Measurements from ENCODE around the gene ATE1. TPM values are rescaled to one million over a fixed set of nuclear protein-coding genes. Genes with fewer than 3 reads are reported as not detected.

ATE1 gene
- total RNA-seq, 1 donor from 2014 or later, result 27.6 TPM

GRCh38 chr10:121787169-121787568, 140.7 kb downstream of the ATE1 start:
- no peak for TF ChIP-seq CTCF (conservative IDR thresholded peaks at IDR 0.05)
- H3K27me3 Mint-ChIP-seq (ENCODE audit: low read depth), result no peaks in the 10 kb centered on the region
- no peaks in the 10 kb centered on the region for H3K36me3 Mint-ChIP-seq (ENCODE audit: low read depth)
- no peaks in the 10 kb centered on the region for H3K9me3 Mint-ChIP-seq
- no peak overlapping the region for H3K4me3 Mint-ChIP-seq
- no peak for DNase-seq (ENCODE audit: low read depth, low spot score)
- peaks cover 4% of the 10 kb centered on the region for H3K4me1 Mint-ChIP-seq
- no peak overlapping the region for H3K27ac Mint-ChIP-seq (ENCODE audit: unreplicated experiment)

- Mint-ChIP-seq H3K27me3 (ENCODE audit: low read depth) (no peaks in the 10 kb centered on the region), H3K27ac (ENCODE audit: unreplicated experiment) (no peak overlapping the region), H3K9me3 (no peaks in the 10 kb centered on the region), H3K36me3 (ENCODE audit: low read depth) (no peaks in the 10 kb centered on the region), H3K4me3 (no peak overlapping the region), H3K4me1 (no peaks in the 10 kb centered on the region)
- no peak for DNase-seq (ENCODE audit: low read depth, low spot score)
- TF ChIP-seq CTCF (conservative IDR thresholded peaks at IDR 0.05), result no peak
Measured at GRCh38 chr10:121783782-121784372, 144.0 kb downstream of the ATE1 start.

GRCh38 chr10:121781101-121781500, 146.7 kb downstream of the ATE1 start:
- no peak for TF ChIP-seq CTCF (conservative IDR thresholded peaks at IDR 0.05)
- Mint-ChIP-seq H3K4me1 (no peaks in the 10 kb centered on the region), H3K27me3 (ENCODE audit: low read depth) (no peaks in the 10 kb centered on the region), H3K4me3 (no peak overlapping the region), H3K36me3 (ENCODE audit: low read depth) (no peaks in the 10 kb centered on the region), H3K27ac (ENCODE audit: unreplicated experiment) (no peak overlapping the region), H3K9me3 (no peaks in the 10 kb centered on the region)
- DNase-seq (ENCODE audit: low read depth, low spot score), result no peak

GRCh38 chr10:121774813-121775212, 153.0 kb downstream of the ATE1 start:
- Mint-ChIP-seq H3K27me3 (ENCODE audit: low read depth) (no peaks in the 10 kb centered on the region), H3K36me3 (ENCODE audit: low read depth) (no peaks in the 10 kb centered on the region), H3K27ac (ENCODE audit: unreplicated experiment) (no peak overlapping the region), H3K4me1 (peaks cover 5% of the 10 kb centered on the region), H3K9me3 (no peaks in the 10 kb centered on the region), H3K4me3 (no peak overlapping the region)
- no peak for DNase-seq (ENCODE audit: low read depth, low spot score)
- no peak for TF ChIP-seq CTCF (conservative IDR thresholded peaks at IDR 0.05)

GRCh38 chr10:121774404-121774803, 153.4 kb downstream of the ATE1 start:
- Mint-ChIP-seq H3K27ac (ENCODE audit: unreplicated experiment) (no peak overlapping the region), H3K4me3 (no peak overlapping the region), H3K9me3 (peaks cover 2% of the 10 kb centered on the region), H3K36me3 (ENCODE audit: low read depth) (peaks cover 2% of the 10 kb centered on the region), H3K4me1 (peaks cover 5% of the 10 kb centered on the region), H3K27me3 (ENCODE audit: low read depth) (no peaks in the 10 kb centered on the region)
- DNase-seq (ENCODE audit: low read depth, low spot score), result no peak
- no peak for TF ChIP-seq CTCF (conservative IDR thresholded peaks at IDR 0.05)

All from neural crest cell (in vitro differentiated cells).